Tibial artery (tissue), 4 donors: Measurements from ENCODE around the gene VPS13D.

ENCODE experiments used
- DNase-seq, 2 donors: peaks; one replicate each; pipeline ENCODE4 v3.0.0-alpha.2; 2019
- H3K27ac ChIP-seq, 2 donors: fragments of 200-600 bp; sonication (generic) in 1 of 2; 1 replicate in 1 of 2; 2 replicates in 1 of 2; pipeline ENCODE4 v1.5.1; 2018 to 2019; ENCODE audit warnings: mild to moderate bottlenecking in 1 of 2
- H3K27me3 ChIP-seq, 2 donors: fragments of 200-600 bp; sonication (generic) in 1 of 2; one replicate each; pipeline versions ENCODE4 v1.5.1 to v1.6.0; 2016 to 2019
- H3K36me3 ChIP-seq, 3 donors: fragments of 200-600 bp; sonication (generic) in 2 of 3; one replicate each; pipeline ENCODE4 v1.5.1; 2016 to 2019; ENCODE audit warnings: mild to moderate bottlenecking in 2 of 3
- H3K4me1 ChIP-seq, 4 donors: fragments of 200-600 bp; sonication (generic) in 2 of 4; 1 replicate in 3 of 4; 2 replicates in 1 of 4; pipeline ENCODE4 v1.5.1; 2016 to 2019
- H3K4me3 ChIP-seq, 2 donors: fragments of 200-600 bp; sonication (generic) in 1 of 2; 1 replicate in 1 of 2; 2 replicates in 1 of 2; pipeline ENCODE4 v1.5.1; 2018 to 2019; ENCODE audit warnings: mild to moderate bottlenecking in 2 of 2
- H3K9me3 ChIP-seq, 3 donors: fragments of 200-600 bp; sonication (generic) in 1 of 3; one replicate each; pipeline ENCODE4 v1.5.1; 2016 to 2019
- intact Hi-C: fragments of 100-400 bp; cut with DNase I; formaldehyde crosslinking; loops from one replicate; pipeline ENCODE4 v1.15.0; 2023; ENCODE audit warnings: low total_unique reads
- TF ChIP-seq, protein P1 (sequence below), 2 experiments: fragments of 200-600 bp in 1 of 2; fragments of 450-650 bp in 1 of 2; IDR thresholded peaks; one replicate each; pipeline ENCODE4 v1.5.1; 2017 to 2019; ENCODE audit warnings: antibody characterized with exemption in 2 of 2, mild to moderate bottlenecking in 1 of 2, moderate library complexity in 1 of 2

VPS13D gene, protein sequence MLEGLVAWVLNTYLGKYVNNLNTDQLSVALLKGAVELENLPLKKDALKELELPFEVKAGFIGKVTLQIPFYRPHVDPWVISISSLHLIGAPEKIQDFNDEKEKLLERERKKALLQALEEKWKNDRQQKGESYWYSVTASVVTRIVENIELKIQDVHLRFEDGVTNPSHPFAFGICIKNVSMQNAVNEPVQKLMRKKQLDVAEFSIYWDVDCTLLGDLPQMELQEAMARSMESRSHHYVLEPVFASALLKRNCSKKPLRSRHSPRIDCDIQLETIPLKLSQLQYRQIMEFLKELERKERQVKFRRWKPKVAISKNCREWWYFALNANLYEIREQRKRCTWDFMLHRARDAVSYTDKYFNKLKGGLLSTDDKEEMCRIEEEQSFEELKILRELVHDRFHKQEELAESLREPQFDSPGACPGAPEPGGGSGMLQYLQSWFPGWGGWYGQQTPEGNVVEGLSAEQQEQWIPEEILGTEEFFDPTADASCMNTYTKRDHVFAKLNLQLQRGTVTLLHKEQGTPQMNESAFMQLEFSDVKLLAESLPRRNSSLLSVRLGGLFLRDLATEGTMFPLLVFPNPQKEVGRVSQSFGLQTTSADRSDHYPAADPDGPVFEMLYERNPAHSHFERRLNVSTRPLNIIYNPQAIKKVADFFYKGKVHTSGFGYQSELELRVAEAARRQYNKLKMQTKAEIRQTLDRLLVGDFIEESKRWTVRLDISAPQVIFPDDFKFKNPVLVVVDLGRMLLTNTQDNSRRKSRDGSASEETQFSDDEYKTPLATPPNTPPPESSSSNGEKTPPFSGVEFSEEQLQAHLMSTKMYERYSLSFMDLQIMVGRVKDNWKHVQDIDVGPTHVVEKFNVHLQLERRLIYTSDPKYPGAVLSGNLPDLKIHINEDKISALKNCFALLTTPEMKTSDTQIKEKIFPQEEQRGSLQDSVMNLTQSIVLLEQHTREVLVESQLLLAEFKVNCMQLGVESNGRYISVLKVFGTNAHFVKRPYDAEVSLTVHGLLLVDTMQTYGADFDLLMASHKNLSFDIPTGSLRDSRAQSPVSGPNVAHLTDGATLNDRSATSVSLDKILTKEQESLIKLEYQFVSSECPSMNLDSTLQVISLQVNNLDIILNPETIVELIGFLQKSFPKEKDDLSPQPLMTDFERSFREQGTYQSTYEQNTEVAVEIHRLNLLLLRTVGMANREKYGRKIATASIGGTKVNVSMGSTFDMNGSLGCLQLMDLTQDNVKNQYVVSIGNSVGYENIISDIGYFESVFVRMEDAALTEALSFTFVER (N-terminal part only)

DNA sequence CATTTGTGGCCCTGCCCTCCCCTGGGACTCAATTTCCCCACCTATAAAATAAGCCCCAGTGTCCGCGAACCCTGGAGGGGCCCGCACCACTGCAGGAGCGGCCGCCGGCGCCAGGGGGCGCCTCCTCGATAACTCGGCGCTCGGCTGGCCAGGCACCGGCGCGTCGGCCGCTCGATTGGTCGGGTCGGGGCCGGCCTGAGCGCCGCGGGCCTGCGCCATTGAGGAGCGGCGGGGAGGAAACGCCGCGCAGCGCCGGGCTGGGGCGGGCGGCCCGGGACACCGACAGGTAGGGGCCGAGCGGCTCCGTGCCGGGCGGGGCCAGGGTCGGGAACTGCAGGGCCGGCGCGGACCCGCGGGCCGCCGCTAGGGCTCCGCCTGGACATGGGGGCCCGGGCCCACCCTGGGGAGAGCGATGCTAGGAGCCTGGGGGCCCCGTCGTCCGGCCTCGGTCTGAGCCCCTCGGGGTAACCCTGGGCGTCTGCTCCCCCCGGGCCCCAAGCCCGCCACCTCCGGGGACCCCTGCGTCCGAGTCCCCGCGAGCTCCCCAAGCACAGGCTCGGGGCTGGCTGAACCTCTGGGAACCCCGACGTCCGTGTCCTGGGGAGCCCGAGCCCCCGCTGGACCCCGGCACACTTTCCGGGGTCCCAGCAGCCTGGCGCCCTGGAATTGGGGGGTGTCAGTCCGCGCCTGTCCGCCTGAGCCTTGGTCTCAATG is at the start of gene VPS13D:
Gene VPS13D (plus strand): TSS at position 196 of the 714 bp plus-strand sequence. CDS start 4,237 bp downstream, outside the sequence.
- H3K36me3 ChIP-seq, result peaks cover 0 to 8% (median 4%) of the 10 kb centered on the region in 3 donors
- peak; percentile 83 to 87 for DNase-seq
- H3K27me3 ChIP-seq, result no peaks in the 10 kb centered on the region
- no peaks in the 10 kb centered on the region for H3K9me3 ChIP-seq
- peak within 1 kb of the TSS; percentile 90 to 95 for H3K27ac ChIP-seq
- H3K4me3 ChIP-seq, result peak within 1 kb of the TSS; percentile 93 to 95
- intact Hi-C loops, result loop anchor here (10.0 kb wide), 2 partner anchors 55 to 425 kb away; no protein-coding TSS in a partner anchor
- TF ChIP-seq, protein P1, sequence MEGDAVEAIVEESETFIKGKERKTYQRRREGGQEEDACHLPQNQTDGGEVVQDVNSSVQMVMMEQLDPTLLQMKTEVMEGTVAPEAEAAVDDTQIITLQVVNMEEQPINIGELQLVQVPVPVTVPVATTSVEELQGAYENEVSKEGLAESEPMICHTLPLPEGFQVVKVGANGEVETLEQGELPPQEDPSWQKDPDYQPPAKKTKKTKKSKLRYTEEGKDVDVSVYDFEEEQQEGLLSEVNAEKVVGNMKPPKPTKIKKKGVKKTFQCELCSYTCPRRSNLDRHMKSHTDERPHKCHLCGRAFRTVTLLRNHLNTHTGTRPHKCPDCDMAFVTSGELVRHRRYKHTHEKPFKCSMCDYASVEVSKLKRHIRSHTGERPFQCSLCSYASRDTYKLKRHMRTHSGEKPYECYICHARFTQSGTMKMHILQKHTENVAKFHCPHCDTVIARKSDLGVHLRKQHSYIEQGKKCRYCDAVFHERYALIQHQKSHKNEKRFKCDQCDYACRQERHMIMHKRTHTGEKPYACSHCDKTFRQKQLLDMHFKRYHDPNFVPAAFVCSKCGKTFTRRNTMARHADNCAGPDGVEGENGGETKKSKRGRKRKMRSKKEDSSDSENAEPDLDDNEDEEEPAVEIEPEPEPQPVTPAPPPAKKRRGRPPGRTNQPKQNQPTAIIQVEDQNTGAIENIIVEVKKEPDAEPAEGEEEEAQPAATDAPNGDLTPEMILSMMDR (IDR thresholded peaks at IDR 0.05), result peak; percentile 95 to 98
- peaks cover 0 to 25% (median 10%) of the 10 kb centered on the region in 4 donors for H3K4me1 ChIP-seq

DNA sequence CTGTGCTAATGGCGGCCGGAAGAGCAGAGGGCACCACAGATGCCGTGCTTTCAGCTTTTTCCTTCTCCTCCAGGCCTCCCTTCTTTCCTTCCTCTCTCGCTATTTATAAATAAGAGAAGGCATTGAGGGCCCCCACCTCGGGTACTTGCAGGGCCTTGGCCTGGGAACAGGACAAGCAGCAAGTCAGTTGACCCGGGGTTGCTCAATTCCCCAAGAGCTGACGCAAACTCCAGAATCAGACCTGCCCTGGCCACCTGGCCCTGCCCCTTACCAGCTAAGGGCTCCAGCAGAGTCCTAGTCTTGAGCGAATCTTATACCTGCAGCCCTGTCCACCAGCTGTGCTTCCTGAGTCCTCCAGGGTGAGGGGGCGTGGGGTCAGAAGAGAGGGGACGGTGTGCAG is 49.5 kb upstream of the VPS13D start:
- Histone ChIP-seq H3K27me3 (peaks cover 0 to 36% of the 10 kb centered on the region in 2 donors), H3K9me3 (no peaks in the 10 kb centered on the region), H3K4me1 (peaks cover 0 to 17% (median 11%) of the 10 kb centered on the region in 4 donors), H3K36me3 (no peaks in the 10 kb centered on the region), H3K27ac (peak overlapping the region in 1 of 2 donors; percentile 33), H3K4me3 (no peak overlapping the region)
- DNase-seq, result peak; percentile 84 to 86
- intact Hi-C loops, result no loop called here
- TF ChIP-seq, protein P1 (IDR thresholded peaks at IDR 0.05), result no peak

DNA sequence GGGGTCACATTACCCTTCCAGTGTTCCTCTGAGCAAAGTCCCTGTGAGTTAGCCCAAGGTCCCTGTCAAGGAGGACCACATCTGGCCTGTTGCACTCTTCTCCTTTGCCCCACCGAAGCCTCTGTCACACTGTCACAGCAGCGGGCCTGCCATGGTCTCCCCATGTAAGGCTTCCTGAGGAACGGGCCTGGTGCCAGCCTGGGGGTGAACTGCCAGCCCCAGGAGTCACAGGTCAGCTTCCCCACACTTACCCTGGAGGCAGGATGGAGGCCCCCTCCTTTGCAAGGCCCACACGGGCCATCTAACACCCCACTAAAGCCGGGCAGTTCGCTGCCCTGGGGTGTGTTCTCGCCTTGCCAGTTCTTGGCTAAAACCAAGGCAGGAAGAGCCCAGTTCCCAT is 48.9 kb upstream of the VPS13D start:
- Histone ChIP-seq H3K27me3 (peaks cover 0 to 40% of the 10 kb centered on the region in 2 donors), H3K36me3 (no peaks in the 10 kb centered on the region), H3K4me1 (peaks cover 0 to 23% (median 15%) of the 10 kb centered on the region in 4 donors), H3K4me3 (no peak overlapping the region), H3K9me3 (no peaks in the 10 kb centered on the region), H3K27ac (peak overlapping the region in 1 of 2 donors; percentile 33)
- intact Hi-C loops, result no loop called here
- TF ChIP-seq, protein P1 (IDR thresholded peaks at IDR 0.05), result no peak
- DNase-seq, result no peak

DNA sequence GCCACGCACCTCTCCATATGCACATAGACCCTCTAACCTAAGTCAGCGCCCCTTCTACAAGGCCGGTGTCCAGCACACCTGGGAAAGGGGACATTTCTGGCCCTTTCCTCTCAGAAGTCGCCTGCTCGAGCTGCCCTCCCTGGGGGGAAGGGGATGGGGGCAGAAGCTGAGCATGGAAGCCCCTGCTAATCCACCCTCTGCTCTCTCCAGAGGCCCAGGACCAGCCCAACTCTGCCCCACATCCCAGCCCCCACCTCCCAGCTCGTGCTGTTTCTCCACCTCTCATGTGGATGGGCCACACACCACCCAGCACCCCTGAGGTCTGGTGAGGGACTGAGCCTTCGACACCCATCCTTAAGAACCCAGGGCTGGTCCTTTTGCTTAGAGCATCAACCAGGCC is 48.3 kb upstream of the VPS13D start:
- H3K4me3 ChIP-seq, result no peak overlapping the region
- peaks cover 0 to 27% (median 17%) of the 10 kb centered on the region in 4 donors for H3K4me1 ChIP-seq
- TF ChIP-seq, protein P1 (IDR thresholded peaks at IDR 0.05), result no peak
- intact Hi-C loops, result no loop called here
- no peaks in the 10 kb centered on the region for H3K36me3 ChIP-seq
- H3K27me3 ChIP-seq, result peaks cover 0 to 44% of the 10 kb centered on the region in 2 donors
- no peaks in the 10 kb centered on the region for H3K9me3 ChIP-seq
- H3K27ac ChIP-seq, result no peak overlapping the region
- DNase-seq, result no peak
